HEK293 (cell line): Measurements from ENCODE around the gene SESN1.

Experiments
- CTCF ChIA-PET: fragments of 350-600 bp; formaldehyde crosslinking; extraction: SDS; loops from one replicate; lab custom pipeline; 2021; ENCODE audit warnings: antibody characterized with exemption; lab: Yijun Ruan, JAX
- POLR2A ChIA-PET: fragments of 300-600 bp; formaldehyde crosslinking; extraction: SDS; loops from one replicate; lab custom pipeline; 2020; ENCODE audit warnings: antibody characterized with exemption, inconsistent platforms; lab: Yijun Ruan, JAX
- H3K27ac ChIP-seq: fragments of 200-500 bp; sonication (Bioruptor generic); 2 replicates; pipeline ENCODE4 v1.5.1; 2014; ENCODE audit warnings: low read depth, low read length, control low read depth, inconsistent platforms; ENCODE audit errors: extremely low read depth
- H3K36me3 ChIP-seq, 2 experiments: fragments of 200-500 bp in 1 of 2; sonication (Bioruptor generic) in 1 of 2; 1 replicate in 1 of 2; 2 replicates in 1 of 2; pipeline ENCODE4 v1.5.1; 2014 to 2017; ENCODE audit warnings: inconsistent platforms in 2 of 2, low read length in 2 of 2; ENCODE audit not compliant: control insufficient read depth in 2 of 2, insufficient read depth in 1 of 2
- H3K4me1 ChIP-seq: fragments of 200-500 bp; sonication (Bioruptor generic); 2 replicates; pipeline ENCODE4 v1.5.1; 2014; ENCODE audit warnings: mild to moderate bottlenecking, low read length, inconsistent platforms; ENCODE audit not compliant: control insufficient read depth, insufficient read depth
- H3K4me3 ChIP-seq: 2 replicates; pipeline ENCODE4 v1.5.1; 2011; ENCODE audit warnings: low read depth, mild to moderate bottlenecking, control low read depth, low read length, moderate library complexity
- H3K9me3 ChIP-seq: fragments of 200-500 bp; sonication (Bioruptor generic); 2 replicates; pipeline ENCODE4 v1.5.1; 2014; ENCODE audit warnings: low read depth, low read length, inconsistent platforms; ENCODE audit not compliant: control insufficient read depth, insufficient read depth
- EGR2 ChIP-seq: fragments of 450-650 bp; formaldehyde crosslinking; IDR thresholded peaks from 2 replicates; pipeline ENCODE4 v1.5.1; 2016; ENCODE audit warnings: low read depth, missing biosample characterization, missing genetic modification characterization
- FEZF1 ChIP-seq: fragments of 450-650 bp; formaldehyde crosslinking; IDR thresholded peaks from 2 replicates; pipeline ENCODE4 v1.5.1; 2016; ENCODE audit warnings: missing biosample characterization, missing genetic modification characterization
- GLIS1 ChIP-seq: fragments of 450-650 bp; formaldehyde crosslinking; IDR thresholded peaks from 2 replicates; pipeline ENCODE4 v1.5.1; 2016; ENCODE audit warnings: missing biosample characterization, missing genetic modification characterization
- HOXD13 ChIP-seq: sonication (generic); formaldehyde crosslinking; IDR thresholded peaks from 2 replicates; pipeline ENCODE4 v1.8.0; 2022; ENCODE audit warnings: missing genetic modification reagents, borderline replicate concordance
- IKZF3 ChIP-seq: fragments of 450-650 bp; IDR thresholded peaks from 2 replicates; pipeline ENCODE4 v1.5.0; 2018; ENCODE audit warnings: missing biosample characterization, mild to moderate bottlenecking, missing genetic modification characterization, moderate library complexity
- OSR2 ChIP-seq: fragments of 450-650 bp; formaldehyde crosslinking; IDR thresholded peaks from 2 replicates; pipeline ENCODE4 v1.5.1; 2016; ENCODE audit warnings: missing biosample characterization, missing genetic modification characterization
- REST ChIP-seq: fragments of 450-650 bp; formaldehyde crosslinking; IDR thresholded peaks from 2 replicates; pipeline ENCODE4 v1.5.1; 2016; ENCODE audit warnings: missing biosample characterization, missing genetic modification characterization
- SCRT2 ChIP-seq: fragments of 450-650 bp; formaldehyde crosslinking; IDR thresholded peaks from 2 replicates; pipeline ENCODE4 v1.5.1; 2016; ENCODE audit warnings: missing biosample characterization, missing genetic modification characterization
- ZNF132 ChIP-seq: fragments of 450-650 bp; formaldehyde crosslinking; IDR thresholded peaks from 2 replicates; pipeline ENCODE4 v1.5.1; 2017; ENCODE audit warnings: missing biosample characterization, missing genetic modification characterization, borderline replicate concordance
- ZNF18 ChIP-seq: fragments of 450-650 bp; formaldehyde crosslinking; IDR thresholded peaks from 2 replicates; pipeline ENCODE4 v1.5.1; 2016; ENCODE audit warnings: missing biosample characterization, missing genetic modification characterization
- ZNF510 ChIP-seq: fragments of 450-650 bp; formaldehyde crosslinking; IDR thresholded peaks from 2 replicates; pipeline ENCODE4 v1.5.1; 2018; ENCODE audit warnings: mild to moderate bottlenecking, missing genetic modification characterization, missing biosample characterization; ENCODE audit not compliant: insufficient replicate concordance
- ZNF561 ChIP-seq: fragments of 450-650 bp; IDR thresholded peaks from 2 replicates; pipeline ENCODE4 v1.5.1; 2018; ENCODE audit warnings: missing biosample characterization, missing genetic modification characterization, borderline replicate concordance
- ZNF585B ChIP-seq: fragments of 450-650 bp; formaldehyde crosslinking; IDR thresholded peaks from 2 replicates; pipeline ENCODE4 v1.5.1; 2016; ENCODE audit warnings: missing biosample characterization, missing genetic modification characterization
- ZNF610 ChIP-seq: fragments of 450-650 bp; formaldehyde crosslinking; IDR thresholded peaks from 2 replicates; pipeline ENCODE4 v1.5.1; 2016; ENCODE audit warnings: missing biosample characterization, missing genetic modification characterization, borderline replicate concordance
- ZNF658 ChIP-seq: fragments of 450-650 bp; formaldehyde crosslinking; IDR thresholded peaks from 2 replicates; pipeline ENCODE4; 2016; ENCODE audit warnings: missing biosample characterization, missing genetic modification characterization
- ZNF660 ChIP-seq: fragments of 450-650 bp; IDR thresholded peaks from 2 replicates; pipeline ENCODE4 v1.5.1; 2018; ENCODE audit warnings: missing biosample characterization, mild to moderate bottlenecking, missing genetic modification characterization
- ZNF664 ChIP-seq: fragments of 450-650 bp; formaldehyde crosslinking; IDR thresholded peaks from 2 replicates; pipeline ENCODE4 v1.5.1; 2016; ENCODE audit warnings: missing biosample characterization, missing genetic modification characterization
- ZNF76 ChIP-seq: fragments of 450-650 bp; formaldehyde crosslinking; IDR thresholded peaks from 2 replicates; pipeline ENCODE4; 2016; ENCODE audit warnings: low read depth, missing biosample characterization, missing genetic modification characterization, borderline replicate concordance
- ZSCAN4 ChIP-seq: fragments of 450-650 bp; formaldehyde crosslinking; IDR thresholded peaks from 2 replicates; pipeline ENCODE4 v1.5.1; 2017; ENCODE audit warnings: missing biosample characterization, missing genetic modification characterization
- ZXDB ChIP-seq: fragments of 450-650 bp; formaldehyde crosslinking; IDR thresholded peaks from 2 replicates; pipeline ENCODE4 v1.5.1; 2016; ENCODE audit warnings: missing biosample characterization, missing genetic modification characterization

Gene SESN1

GRCh38 chr6:109024368-109024767 lies 70.3 kb downstream of the SESN1 start:
- no peak overlapping the region for H3K27ac ChIP-seq
- no peaks in the 10 kb centered on the region for H3K36me3 ChIP-seq
- H3K4me3 ChIP-seq = no peak overlapping the region
- peaks cover 14% of the 10 kb centered on the region; the same call in 1 of the 2 replicates for H3K4me1 ChIP-seq
- H3K9me3 ChIP-seq = no peaks in the 10 kb centered on the region
- TF ChIP-seq REST = no peak
- no peak for TF ChIP-seq ZNF561
- TF ChIP-seq ZNF18 = no peak
- no peak for TF ChIP-seq ZNF76 (tag by site-specific recombination)
- ChIA-PET CTCF (interaction anchor here (0.6 kb wide), 1 partner anchor 50 kb away, joined by 3 read pairs; no protein-coding TSS in a partner anchor), POLR2A (no interaction called here)

- CTCF ChIA-PET = no interaction called here
- TF ChIP-seq SCRT2 (tag by site-specific recombination) (peak; percentile 92), ZXDB (tag by site-specific recombination) (no peak), FEZF1 (tag by site-specific recombination) (0 out of 2 replicates have a peak, but pooled peaks have one; percentile 8)
- Histone ChIP-seq H3K27ac (no peak overlapping the region), H3K4me1 (peaks cover 14% of the 10 kb centered on the region; the same call in 1 of the 2 replicates), H3K9me3 (no peaks in the 10 kb centered on the region), H3K36me3 (no peaks in the 10 kb centered on the region), H3K4me3 (no peak overlapping the region)
- POLR2A ChIA-PET = no interaction called here
Measured at GRCh38 chr6:109023356-109023925, 71.2 kb downstream of the SESN1 start.

- CTCF ChIA-PET = interaction anchor here (0.6 to 0.8 kb wide), 4 partner anchors 10 to 57 kb away, joined by 3 to 6 read pairs (median 3); no protein-coding TSS in a partner anchor
- Histone ChIP-seq H3K36me3 (no peaks in the 10 kb centered on the region), H3K4me1 (peaks cover 10% of the 10 kb centered on the region; the same call in 1 of the 2 replicates), H3K9me3 (no peaks in the 10 kb centered on the region), H3K27ac (no peak overlapping the region), H3K4me3 (no peak overlapping the region)
- POLR2A ChIA-PET = interaction anchor here (1.6 kb wide), 1 partner anchor 12 kb away, joined by 8 read pairs; no protein-coding TSS in a partner anchor
- TF ChIP-seq ZNF664 (tag by site-specific recombination) (peak; percentile 72), GLIS1 (tag by site-specific recombination) (no peak), ZNF660 (no peak)
Measured at GRCh38 chr6:109021870-109022269, 72.8 kb downstream of the SESN1 start.

GRCh38 chr6:109019911-109020310 lies 74.7 kb downstream of the SESN1 start:
- Histone ChIP-seq H3K36me3 (no peaks in the 10 kb centered on the region), H3K4me1 (peaks cover 10% of the 10 kb centered on the region; the same call in 1 of the 2 replicates), H3K9me3 (no peaks in the 10 kb centered on the region), H3K27ac (no peak overlapping the region), H3K4me3 (no peak overlapping the region)
- ChIA-PET POLR2A (interaction anchor here (1.4 kb wide), 1 partner anchor 11 kb away, joined by 3 read pairs; no protein-coding TSS in a partner anchor), CTCF (no interaction called here)
- TF ChIP-seq ZNF510 (tag by site-specific recombination) = no peak
- no peak for TF ChIP-seq ZNF610
- no peak for TF ChIP-seq ZNF585B (tag by site-specific recombination)
- TF ChIP-seq OSR2 (tag by site-specific recombination) = no peak
- no peak for TF ChIP-seq IKZF3 (tag by site-specific recombination)
- TF ChIP-seq EGR2 = no peak
- TF ChIP-seq ZNF132 (tag by site-specific recombination) = no peak
- no peak for TF ChIP-seq ZSCAN4 (tag by site-specific recombination)
- no peak for TF ChIP-seq HOXD13 (CRISPR knock-in tag)
- TF ChIP-seq ZNF658 (tag by site-specific recombination) = no peak
